Stimulated activated CD8-positive, alpha-beta memory T cell treated with anti-CD3 and anti-CD28 coated beads, Interleukin-15, amount 100 ng/mL, for 48 hours (primary cell): ENCODE data around the gene FNBP1.

ENCODE experiments used
- DNase-seq, 2 donors: peaks; one replicate each; pipeline ENCODE4 v3.0.0-alpha.2; 2020; ENCODE audit warnings: low read depth in 2 of 2

The FNBP1 gene

GRCh38 chr9:129858167-129858962 is 184.6 kb downstream of the FNBP1 start:
- DNase-seq = no peak

GRCh38 chr9:129857207-129857606 is 185.8 kb downstream of the FNBP1 start:
- no peak for DNase-seq

GRCh38 chr9:129854588-129855110 is 188.3 kb downstream of the FNBP1 start:
- DNase-seq = no peak

- no peak for DNase-seq
These were observed 189.4 kb downstream of the FNBP1 start for GRCh38 chr9:129853614-129854013.

GRCh38 chr9:129852579-129852978 is 190.4 kb downstream of the FNBP1 start:
- DNase-seq = no peak

- DNase-seq = no peak
These were observed 191.2 kb downstream of the FNBP1 start for GRCh38 chr9:129851821-129852220.

- DNase-seq = no peak
These were observed 192.0 kb downstream of the FNBP1 start for GRCh38 chr9:129850821-129851550.

GRCh38 chr9:129849901-129850300 is 193.1 kb downstream of the FNBP1 start:
- no peak for DNase-seq

- DNase-seq = no peak
These were observed 194.1 kb downstream of the FNBP1 start for GRCh38 chr9:129848712-129849441.

GRCh38 chr9:129845373-129845772 is 197.6 kb downstream of the FNBP1 start:
- no peak for DNase-seq

GRCh38 chr9:129841071-129841470 is 201.9 kb downstream of the FNBP1 start:
- DNase-seq = no peak

GRCh38 chr9:129840034-129840433 is 203.0 kb downstream of the FNBP1 start:
- DNase-seq = no peak

- DNase-seq = no peak
These were observed 203.5 kb downstream of the FNBP1 start for GRCh38 chr9:129839324-129840023.

GRCh38 chr9:129838707-129839259 is 204.2 kb downstream of the FNBP1 start:
- no peak for DNase-seq
